Pancreas (tissue), 10 donors: ENCODE data around the gene EIF5A2. TPM values are rescaled to one million over a fixed set of nuclear protein-coding genes. Genes with fewer than 3 reads are reported as not detected.

Experiments used
- ATAC-seq, 4 donors: fragments of 200-7000 bp; cut with Tn5 transposase; one replicate each; pipeline versions ENCODE4 v1.8.0 to v1.9.1; 2020; ENCODE audit warnings: mild to moderate bottlenecking in 4 of 4, moderate library complexity in 4 of 4
- DNase-seq, 6 donors: peaks; one replicate each; pipeline ENCODE4 v3.0.0-alpha.2; 2020
- FAIRE-seq: peaks from 2 replicates; lab custom pipeline; 2012; peaks lifted over from hg19 to GRCh38; lab: Jason Lieb, UNC
- H3K27ac ChIP-seq, 4 donors: fragments of 200-600 bp; sonication (generic); 1 replicate in 3 of 4; 2 replicates in 1 of 4; pipeline versions ENCODE4 v1.5.0 to v1.8.0; 2020
- H3K27me3 ChIP-seq, 4 donors: fragments of 200-600 bp; one replicate each; pipeline ENCODE4 v1.8.0; 2021
- H3K36me3 ChIP-seq, 3 donors: fragments of 200-600 bp; sonication (generic) in 1 of 3; one replicate each; pipeline versions ENCODE4 v1.5.0 to v1.8.0; 2020 to 2021
- H3K4me1 ChIP-seq, 3 donors: fragments of 200-600 bp; one replicate each; pipeline ENCODE4 v1.8.0; 2021
- H3K4me3 ChIP-seq, 4 donors: fragments of 200-600 bp; sonication (generic) in 2 of 4; one replicate each; pipeline versions ENCODE4 v1.5.0 to v1.8.0; 2020 to 2021
- H3K9me3 ChIP-seq, 4 donors: fragments of 200-600 bp; one replicate each; pipeline ENCODE4 v1.8.0; 2021
- WGBS, 2 donors: extraction: QIAGEN DNeasy Blood & Tissue Kit; methylation state at CpG; one replicate each; pipeline ENCODE4 v1.1.7; 2013; 5-methylcytosine and 5-hydroxymethylcytosine counted together
- intact Hi-C, 3 donors: fragments of 100-400 bp; cut with DNase I; formaldehyde crosslinking; loops; one replicate each; pipeline versions ENCODE4 v1.11.1 to v1.14.2; 2022
- polyA plus RNA-seq, 2 donors: library from polyadenylated mRNA; stranded (reverse); fragments of 200-250 nt; gene quantifications; one replicate each; pipeline ENCODE4 v1.2.3, GENCODE V29; 2013
- total RNA-seq, 6 donors: library from RNA; stranded (reverse); fragmentation: NEBNext Ultra II Directional in 4 of 6; extraction: Animal tissue kit (Norgen Biotek cat#: 25700) in 4 of 6; gene quantifications; one replicate each; pipeline versions ENCODE4 v1.2.1 to v1.2.4, GENCODE V29; 2021 to 2023
- TF ChIP-seq, protein P1 (sequence below), 4 donors: fragments of 200-600 bp; sonication (generic) in 3 of 4; IDR thresholded peaks; one replicate each; pipeline versions ENCODE4 v1.5.0 to v1.8.0; 2021; ENCODE audit warnings: antibody characterized with exemption in 4 of 4
- donor health status: healthy with polysubstance abuse.
- donor health status: DM: no; HTN: no; CAD: no; lungs with moderate emphysema.
- donor health status: DM: no; HTN: no; CAD: no.
- donor health status: control.
- donor health status: control.
- donor health status: Bipolar disorder and iron deficiency.
- donor health status: DM: yes; HTN: yes; CAD: no.
- donor health status: DM: no; HTN: no; CAD: no.
- donor health status: DM: no; HTN: no; CAD: no.
- donor health status: DM: yes; HTN: yes; CAD: no.

Gene EIF5A2
- total and polyA plus RNA-seq, 8 donors: 0.99 to 6.7 (median 3.9) TPM

DNA sequence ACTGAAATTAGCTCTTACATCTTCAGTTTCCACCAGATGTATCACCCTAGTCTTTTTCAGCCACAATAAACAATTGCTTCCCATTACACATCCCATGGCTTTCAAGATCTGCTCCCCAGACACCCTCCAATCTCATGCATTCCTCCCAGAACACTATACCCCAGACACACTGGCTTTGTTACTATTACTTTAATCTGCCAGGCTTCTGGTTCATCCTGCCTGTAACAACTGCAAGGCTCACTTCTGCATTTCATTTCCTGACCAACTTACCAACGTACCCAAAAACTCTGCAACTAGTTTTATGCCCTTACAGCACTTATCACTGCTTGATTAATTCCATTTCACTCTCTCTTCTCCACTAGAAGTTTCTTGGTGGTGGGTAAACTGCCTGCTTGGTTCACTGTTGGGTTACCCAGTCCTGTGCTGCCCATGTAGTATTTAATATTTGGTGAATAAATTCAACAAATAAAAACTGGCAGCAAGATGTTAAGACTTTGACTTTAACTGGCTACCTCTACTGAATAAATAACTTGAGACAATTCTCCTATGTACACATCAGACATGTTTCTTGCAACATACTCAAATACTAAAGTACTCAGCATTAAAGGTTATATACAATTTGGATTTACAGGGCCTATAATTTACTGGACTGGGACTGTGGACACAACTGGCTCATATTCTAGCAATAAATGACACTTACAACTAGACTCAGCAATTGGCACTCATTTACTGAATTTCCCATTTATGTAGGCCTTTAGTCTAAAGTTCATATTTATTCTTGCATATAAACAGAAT, 41.1 kb downstream of the EIF5A2 start:
- TF ChIP-seq, protein P1, sequence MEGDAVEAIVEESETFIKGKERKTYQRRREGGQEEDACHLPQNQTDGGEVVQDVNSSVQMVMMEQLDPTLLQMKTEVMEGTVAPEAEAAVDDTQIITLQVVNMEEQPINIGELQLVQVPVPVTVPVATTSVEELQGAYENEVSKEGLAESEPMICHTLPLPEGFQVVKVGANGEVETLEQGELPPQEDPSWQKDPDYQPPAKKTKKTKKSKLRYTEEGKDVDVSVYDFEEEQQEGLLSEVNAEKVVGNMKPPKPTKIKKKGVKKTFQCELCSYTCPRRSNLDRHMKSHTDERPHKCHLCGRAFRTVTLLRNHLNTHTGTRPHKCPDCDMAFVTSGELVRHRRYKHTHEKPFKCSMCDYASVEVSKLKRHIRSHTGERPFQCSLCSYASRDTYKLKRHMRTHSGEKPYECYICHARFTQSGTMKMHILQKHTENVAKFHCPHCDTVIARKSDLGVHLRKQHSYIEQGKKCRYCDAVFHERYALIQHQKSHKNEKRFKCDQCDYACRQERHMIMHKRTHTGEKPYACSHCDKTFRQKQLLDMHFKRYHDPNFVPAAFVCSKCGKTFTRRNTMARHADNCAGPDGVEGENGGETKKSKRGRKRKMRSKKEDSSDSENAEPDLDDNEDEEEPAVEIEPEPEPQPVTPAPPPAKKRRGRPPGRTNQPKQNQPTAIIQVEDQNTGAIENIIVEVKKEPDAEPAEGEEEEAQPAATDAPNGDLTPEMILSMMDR (IDR thresholded peaks at IDR 0.05): no peak
- Histone ChIP-seq H3K27ac (no peak overlapping the region), H3K27me3 (no peaks in the 10 kb centered on the region), H3K9me3 (no peaks in the 10 kb centered on the region), H3K4me3 (peak overlapping the region in 1 of 4 donors; percentile 65), H3K4me1 (peaks cover 17 to 24% (median 19%) of the 10 kb centered on the region in 3 donors), H3K36me3 (peaks cover 0 to 27% (median 23%) of the 10 kb centered on the region in 3 donors)
- 49 to 59% methylated on average over 1 of the region's 1 CpG for WGBS, 2 donors
- no peak for DNase-seq
- intact Hi-C loops: no loop called here
- FAIRE-seq: no peak
- ATAC-seq: no peak

DNA sequence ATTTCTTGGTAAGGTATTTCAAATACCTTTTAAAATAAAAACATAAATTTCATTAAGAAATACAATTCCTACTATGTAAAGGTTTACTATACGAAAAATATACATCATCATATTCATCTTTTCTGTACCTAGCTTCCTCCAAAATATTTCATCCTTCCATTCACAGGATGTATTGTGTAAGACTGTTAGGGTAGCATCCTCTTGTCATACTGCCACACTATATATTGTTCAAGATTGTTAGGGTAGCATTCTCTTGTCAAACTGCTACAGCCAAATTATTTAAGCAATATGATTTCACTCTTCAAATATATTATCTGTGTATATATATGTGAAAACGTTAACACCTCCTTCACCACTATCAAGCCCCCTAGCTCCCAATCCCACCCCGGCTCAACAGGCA, 41.9 kb downstream of the EIF5A2 start:
- FAIRE-seq (no peak), DNase-seq (no peak), ATAC-seq (no peak)
- intact Hi-C loops: no loop called here
- WGBS, 2 donors: 85 to 88% methylated on average over 3 of the region's 3 CpGs
- Histone ChIP-seq H3K27ac (no peak overlapping the region), H3K4me3 (no peak overlapping the region), H3K27me3 (no peaks in the 10 kb centered on the region), H3K36me3 (peaks cover 0 to 27% (median 23%) of the 10 kb centered on the region in 3 donors), H3K9me3 (no peaks in the 10 kb centered on the region), H3K4me1 (peaks cover 17 to 24% (median 19%) of the 10 kb centered on the region in 3 donors)
- TF ChIP-seq, protein P1 (IDR thresholded peaks at IDR 0.05): no peak

DNA sequence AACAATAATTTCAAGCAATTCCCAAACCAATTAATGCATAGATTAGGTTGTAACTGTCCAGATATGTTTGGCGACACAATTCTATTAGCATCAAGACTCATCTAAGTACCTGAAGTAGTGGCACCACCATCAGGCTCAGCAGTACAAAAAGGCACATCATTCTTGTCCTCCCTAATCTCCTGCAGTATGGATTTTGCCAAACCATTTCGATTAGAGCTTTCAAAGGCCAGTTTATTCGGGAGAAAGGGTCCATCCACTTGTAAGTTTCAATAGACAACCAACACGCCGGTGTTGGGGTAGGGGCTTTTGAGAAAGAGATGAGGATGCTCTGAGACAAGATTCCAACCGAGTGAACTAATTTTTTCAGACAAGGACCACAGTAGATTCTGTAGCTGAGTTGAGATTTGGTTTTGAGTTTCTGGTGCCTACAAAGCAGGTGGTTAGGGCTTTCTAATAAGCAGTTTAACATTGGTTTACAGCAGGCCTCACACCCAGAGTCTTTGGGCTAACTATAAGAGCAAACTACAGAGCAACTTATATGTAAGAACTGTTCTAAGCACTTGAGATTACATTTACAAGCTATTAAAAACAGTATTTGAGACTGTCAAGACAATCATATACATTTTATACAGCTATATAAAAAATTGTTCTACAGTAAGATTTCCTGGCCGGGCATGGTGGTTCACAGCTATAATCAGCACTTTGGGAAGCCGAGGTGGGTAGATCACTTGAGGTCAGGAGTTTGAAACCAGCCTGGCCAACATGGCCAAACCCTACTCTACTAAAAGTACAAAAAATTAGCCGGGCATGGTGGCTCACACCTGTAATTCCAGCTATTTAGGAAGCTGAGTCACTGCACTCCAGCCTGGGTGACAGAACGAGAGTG, 43.0 kb downstream of the EIF5A2 start:
- TF ChIP-seq, protein P1 (IDR thresholded peaks at IDR 0.05): no peak
- H3K9me3 ChIP-seq: no peaks in the 10 kb centered on the region
- whole genome bisulfite sequencing, 2 donors: 77 to 79% methylated on average over 10 of the region's 10 CpGs
- H3K27ac ChIP-seq: no peak overlapping the region
- H3K4me3 ChIP-seq: no peak overlapping the region
- no peaks in the 10 kb centered on the region for H3K27me3 ChIP-seq
- FAIRE-seq: no peak
- no peak for DNase-seq
- peaks cover 0 to 27% (median 23%) of the 10 kb centered on the region in 3 donors for H3K36me3 ChIP-seq
- no peak for ATAC-seq
- intact Hi-C loops: no loop called here
- H3K4me1 ChIP-seq: peaks cover 17 to 24% (median 19%) of the 10 kb centered on the region in 3 donors

DNA sequence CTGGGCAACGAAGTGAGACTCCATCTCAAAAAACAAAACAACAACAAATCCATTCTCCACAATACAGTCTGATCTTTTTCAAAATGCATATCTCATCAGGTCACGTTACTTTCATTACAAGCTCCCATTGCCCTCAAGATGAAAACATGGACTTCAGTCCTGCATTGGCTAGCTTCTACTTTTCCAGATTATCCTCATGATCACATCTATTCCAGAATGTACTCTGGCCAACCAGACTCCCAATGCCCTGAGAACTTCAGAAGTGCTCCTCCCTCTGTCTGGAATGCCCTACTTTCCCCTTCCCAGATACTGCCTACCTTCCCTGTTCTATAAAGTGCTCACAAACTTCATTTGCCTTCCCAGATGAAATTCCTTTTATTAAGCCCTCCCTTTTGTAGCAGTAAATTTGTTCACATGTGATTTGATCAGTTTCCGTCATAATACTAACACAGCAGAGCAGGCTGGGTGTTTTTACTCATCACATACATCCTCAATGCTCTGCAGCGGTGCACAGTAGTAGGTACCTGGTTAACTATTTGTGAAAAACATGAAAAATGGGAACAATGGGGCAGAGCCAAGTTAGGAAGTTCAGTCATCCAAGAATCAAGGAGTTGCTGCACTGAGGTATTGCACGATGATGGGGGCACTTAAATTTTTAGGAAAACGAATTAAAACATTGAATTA, 43.8 kb downstream of the EIF5A2 start:
- TF ChIP-seq, protein P1 (IDR thresholded peaks at IDR 0.05): no peak
- H3K4me1 ChIP-seq: peaks cover 17 to 24% (median 19%) of the 10 kb centered on the region in 3 donors
- no peak for DNase-seq
- intact Hi-C loops: no loop called here
- H3K36me3 ChIP-seq: peaks cover 0 to 27% (median 23%) of the 10 kb centered on the region in 3 donors
- H3K9me3 ChIP-seq: no peaks in the 10 kb centered on the region
- no peak for FAIRE-seq
- no peak for ATAC-seq
- H3K27ac ChIP-seq: no peak overlapping the region
- H3K27me3 ChIP-seq: no peaks in the 10 kb centered on the region
- 71 to 86% methylated on average over 6 of the region's 6 CpGs for WGBS, 2 donors
- no peak overlapping the region for H3K4me3 ChIP-seq
